ENCODE results near the gene USP14.
"Not testable (repeated sequence)": the region's sequence is repeated elsewhere in the genome, so short reads cannot be mapped to it uniquely, and the experiment has no call there.

Gene USP14

GRCh38 chr18:158128-159036 lies at the start of gene USP14:
TSS of gene USP14 (plus strand) at chr18:158557. CDS start at chr18:158699, 142 bp downstream.
- DNase-seq (ENCODE audit: low read depth) = peak; percentile 98

GRCh38 chr18:108665-109063 lies 49.7 kb upstream of the USP14 start:
- not testable (repeated sequence) for DNase-seq (ENCODE audit: low read depth)

- peak; percentile 26 for DNase-seq (ENCODE audit: low read depth)
Observed at GRCh38 chr18:109130-109921, 49.0 kb upstream of the USP14 start.

- DNase-seq (ENCODE audit: low read depth) = not testable (repeated sequence)
Observed at GRCh38 chr18:109922-110261, 48.5 kb upstream of the USP14 start.

GRCh38 chr18:110351-111201 lies 47.8 kb upstream of the USP14 start:
- peak; percentile 57 for DNase-seq (ENCODE audit: low read depth)

- peak; percentile 55 for DNase-seq (ENCODE audit: low read depth)
Observed at GRCh38 chr18:111306-112014, 46.9 kb upstream of the USP14 start.

GRCh38 chr18:112015-112733 lies 46.2 kb upstream of the USP14 start:
- not testable (repeated sequence) for DNase-seq (ENCODE audit: low read depth)

- not testable (repeated sequence) for DNase-seq (ENCODE audit: low read depth)
Observed at GRCh38 chr18:120539-121260, 37.7 kb upstream of the USP14 start.

GRCh38 chr18:135045-135444 lies 23.3 kb upstream of the USP14 start:
- no peak for DNase-seq (ENCODE audit: low read depth)

GRCh38 chr18:136433-136832 lies 21.9 kb upstream of the USP14 start:
- peak; percentile 13 for DNase-seq (ENCODE audit: low read depth)

GRCh38 chr18:137327-137726 lies 21.0 kb upstream of the USP14 start:
- DNase-seq (ENCODE audit: low read depth) = no peak

- no peak for DNase-seq (ENCODE audit: low read depth)
Observed at GRCh38 chr18:140670-141266, 17.6 kb upstream of the USP14 start.

GRCh38 chr18:142624-143296 lies 15.6 kb upstream of the USP14 start:
- not testable (repeated sequence) for DNase-seq (ENCODE audit: low read depth)

- DNase-seq (ENCODE audit: low read depth) = no peak
Observed at GRCh38 chr18:148841-149240, 9.5 kb upstream of the USP14 start.

- DNase-seq (ENCODE audit: low read depth) = no peak
Observed at GRCh38 chr18:154151-154550, 4.2 kb upstream of the USP14 start.

GRCh38 chr18:155688-156087 lies 2.7 kb upstream of the USP14 start:
- DNase-seq (ENCODE audit: low read depth) = no peak

- no peak for DNase-seq (ENCODE audit: low read depth)
Observed at GRCh38 chr18:156514-157230, 1.7 kb upstream of the USP14 start.

- DNase-seq (ENCODE audit: low read depth) = no peak
Observed at GRCh38 chr18:159037-159652, 788 bp downstream of the USP14 start.

Data from stimulated activated CD4-positive, alpha-beta T cell treated with anti-CD3 and anti-CD28 coated beads, Interleukin-2, amount 100 ng/mL, for 4 hours (primary cell).